Measurements from ENCODE around the gene FAM20C.

GRCh38 chr7:234051-234707 lies 41.8 kb downstream of the FAM20C start:
- TF ChIP-seq CTCF (IDR thresholded peaks at IDR 0.05; ENCODE audit: low read depth, low read length) (no peak), EZH2phosphoT487 (IDR thresholded peaks at IDR 0.05; ENCODE audit: low read depth) (no peak)
